GM23338 (cell line): ENCODE results near the gene GSX2. TPM values are rescaled to one million over a fixed set of nuclear protein-coding genes. Genes with fewer than 3 reads are reported as not detected.
A peak's percentile ranks its signal among the peaks of the same experiment; 100 is the strongest.
"Not testable (repeated sequence)": the region's sequence is repeated elsewhere in the genome, so short reads cannot be mapped to it uniquely, and the experiment has no call there.

Experiments
- ATAC-seq: fragments of 200-7000 bp; cut with Tn5 transposase; 3 replicates; pipeline ENCODE4 v1.9.1; 2020
- DNase-seq: peaks from one replicate; pipeline ENCODE4 v3.0.0-alpha.2; 2015; ENCODE audit warnings: low spot score
- H2AFZ ChIP-seq: fragments of 200-600 bp; sonication (generic); 2 replicates; pipeline ENCODE4 v1.8.0; 2016; ENCODE audit warnings: antibody characterized with exemption, mild to moderate bottlenecking, moderate library complexity
- H3F3A ChIP-seq: fragments of 200-600 bp; sonication (generic); replicated peaks from 2 replicates; pipeline ENCODE4 v1.8.0; 2017; ENCODE audit warnings: antibody characterized with exemption, mixed run types, low read depth
- H3K27ac ChIP-seq: fragments of 200-600 bp; sonication (generic); 2 replicates; pipeline ENCODE4 v1.6.1; 2016; ENCODE audit warnings: low read depth
- H3K27me3 ChIP-seq: fragments of 200-600 bp; sonication (generic); 2 replicates; pipeline ENCODE4 v1.8.0; 2016; ENCODE audit warnings: mild to moderate bottlenecking, mixed run types, moderate library complexity; ENCODE audit not compliant: insufficient read depth
- H3K36me3 ChIP-seq: fragments of 200-600 bp; sonication (generic); 2 replicates; pipeline ENCODE4 v1.8.0; 2016; ENCODE audit warnings: mild to moderate bottlenecking; ENCODE audit not compliant: insufficient read depth
- H3K4me1 ChIP-seq: fragments of 200-600 bp; sonication (generic); 2 replicates; pipeline ENCODE4 v1.8.0; 2016; ENCODE audit warnings: mild to moderate bottlenecking, moderate library complexity; ENCODE audit not compliant: insufficient read depth
- H3K4me2 ChIP-seq: fragments of 200-600 bp; sonication (generic); 2 replicates; pipeline ENCODE4 v1.7.1; 2017; ENCODE audit warnings: mixed run types
- H3K4me3 ChIP-seq: fragments of 200-600 bp; sonication (generic); 2 replicates; pipeline ENCODE4 v1.6.1; 2016; ENCODE audit warnings: mixed run types
- H3K79me2 ChIP-seq: fragments of 200-600 bp; sonication (generic); replicated peaks from 2 replicates; pipeline ENCODE4 v1.8.0; 2017; ENCODE audit warnings: mild to moderate bottlenecking; ENCODE audit not compliant: insufficient read depth
- H3K9me2 ChIP-seq: fragments of 200-600 bp; sonication (generic); 2 replicates; pipeline ENCODE4 v1.8.0; 2017; ENCODE audit not compliant: insufficient read depth
- H4K20me1 ChIP-seq: fragments of 200-600 bp; sonication (generic); replicated peaks from 2 replicates; pipeline ENCODE4 v1.8.0; 2017; ENCODE audit warnings: mild to moderate bottlenecking; ENCODE audit not compliant: insufficient read depth
- H3K27ac Mint-ChIP-seq: 2 replicates; pipeline ENCODE4 v1.8.0; 2020; ENCODE audit warnings: inconsistent platforms, mild to moderate bottlenecking, moderate library complexity, mixed read lengths
- H3K27me3 Mint-ChIP-seq: 3 replicates; pipeline ENCODE4 v1.8.0; 2022; ENCODE audit warnings: low read depth, mild to moderate bottlenecking, moderate library complexity, mixed read lengths, inconsistent platforms; ENCODE audit not compliant: insufficient read depth, poor library complexity
- H3K36me3 Mint-ChIP-seq: 3 replicates; pipeline ENCODE4 v1.8.0; 2021; ENCODE audit warnings: low read depth, mild to moderate bottlenecking, inconsistent platforms, moderate library complexity, mixed read lengths
- H3K4me1 Mint-ChIP-seq: 3 replicates; pipeline ENCODE4 v1.8.0; 2020; ENCODE audit warnings: mild to moderate bottlenecking, inconsistent platforms, mixed read lengths
- H3K4me3 Mint-ChIP-seq: 3 replicates; pipeline ENCODE4 v1.8.0; 2021; ENCODE audit warnings: moderate library complexity, mild to moderate bottlenecking, inconsistent platforms, mixed read lengths
- H3K9me3 Mint-ChIP-seq: 3 replicates; pipeline ENCODE4 v1.8.0; 2020; ENCODE audit warnings: moderate library complexity, mild to moderate bottlenecking, inconsistent platforms, mixed read lengths
- CREB1 ChIP-seq: fragments of 250-450 bp; sonication (Bioruptor Pico); IDR thresholded peaks from 2 replicates; pipeline ENCODE4 v1.5.0; 2020; ENCODE audit warnings: low read depth, mild to moderate bottlenecking, moderate library complexity
- EZH2 ChIP-seq: fragments of 200-600 bp; sonication (generic); IDR thresholded peaks from one replicate; pipeline ENCODE4 v1.8.0; 2017; ENCODE audit warnings: antibody characterized with exemption, mild to moderate bottlenecking, low read depth; ENCODE audit not compliant: unreplicated experiment
- POLR2AphosphoS5 ChIP-seq: IDR thresholded peaks from 2 replicates; pipeline ENCODE4 v1.6.1; 2016; ENCODE audit warnings: antibody characterized with exemption, low read depth
- polyA plus RNA-seq: library from polyadenylated mRNA; unstranded; fragments of >200 nt; fragmentation: Nextera tagmentation; extraction: Ambion mirVana; gene quantifications from 2 replicates; pipeline ENCODE4 v1.2.1, GENCODE V29; 2016
- total RNA-seq: library from RNA; depleted of rRNA; stranded (reverse); fragments of >200 nt; shearing (Covaris generic); gene quantifications from 2 replicates; pipeline ENCODE4 v1.2.3, GENCODE V29; 2014
- TF ChIP-seq, protein P1 (sequence below): IDR thresholded peaks from 2 replicates; pipeline ENCODE4 v1.6.1; 2016; ENCODE audit warnings: antibody characterized with exemption

GSX2 gene
- total and polyA plus RNA-seq, 2 experiments from 2014 or later, result 0.34 TPM; not detected in 1

DNA sequence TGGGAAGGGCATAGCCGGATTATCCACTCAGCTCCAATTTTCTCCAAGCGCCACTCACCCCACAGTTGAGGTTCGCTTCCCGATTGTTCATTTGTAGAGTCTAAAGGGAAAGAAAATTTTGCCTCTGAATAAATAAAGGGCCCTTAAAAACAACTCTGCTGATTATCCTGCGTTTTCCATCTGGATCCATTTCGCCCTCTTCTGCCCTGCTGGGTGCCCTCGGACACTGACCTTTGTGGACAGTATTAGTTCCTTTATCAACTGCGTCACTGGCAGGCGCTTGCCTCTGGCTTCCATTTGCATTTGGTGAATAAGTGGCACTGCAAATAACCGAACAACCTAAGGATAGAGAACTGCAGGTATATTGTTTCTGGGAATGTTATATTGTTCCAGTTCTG lies 10.1 kb downstream of the GSX2 start:
- no peaks in the 10 kb centered on the region for H3K36me3 ChIP-seq
- Mint-ChIP-seq H3K27ac (no peak overlapping the region), H3K9me3 (no peaks in the 10 kb centered on the region), H3K4me1 (peaks cover 45% of the 10 kb centered on the region), H3K36me3 (no peaks in the 10 kb centered on the region), H3K4me3 (peak overlapping the region; percentile 70), H3K27me3 (peaks cover 60% of the 10 kb centered on the region)
- H3K4me3 ChIP-seq, result peak overlapping the region; percentile 51
- peaks cover 44% of the 10 kb centered on the region for H3K4me1 ChIP-seq
- peaks cover 74% of the 10 kb centered on the region for H3K27me3 ChIP-seq
- no peaks in the 10 kb centered on the region for H3K79me2 ChIP-seq
- DNase-seq (no peak), ATAC-seq (no peak)
- TF ChIP-seq CREB1 (CRISPR knock-in tag), result no peak
- TF ChIP-seq EZH2, result peak; percentile 62
- TF ChIP-seq, protein P1, sequence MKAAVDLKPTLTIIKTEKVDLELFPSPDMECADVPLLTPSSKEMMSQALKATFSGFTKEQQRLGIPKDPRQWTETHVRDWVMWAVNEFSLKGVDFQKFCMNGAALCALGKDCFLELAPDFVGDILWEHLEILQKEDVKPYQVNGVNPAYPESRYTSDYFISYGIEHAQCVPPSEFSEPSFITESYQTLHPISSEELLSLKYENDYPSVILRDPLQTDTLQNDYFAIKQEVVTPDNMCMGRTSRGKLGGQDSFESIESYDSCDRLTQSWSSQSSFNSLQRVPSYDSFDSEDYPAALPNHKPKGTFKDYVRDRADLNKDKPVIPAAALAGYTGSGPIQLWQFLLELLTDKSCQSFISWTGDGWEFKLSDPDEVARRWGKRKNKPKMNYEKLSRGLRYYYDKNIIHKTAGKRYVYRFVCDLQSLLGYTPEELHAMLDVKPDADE, result no peak
- no peak for TF ChIP-seq POLR2AphosphoS5
- no peak overlapping the region for H3K27ac ChIP-seq
- 0 out of 2 replicates have a peak, but pooled peaks cover 3% of the 10 kb centered on the region for H4K20me1 ChIP-seq
- H3K9me2 ChIP-seq, result no peaks in the 10 kb centered on the region
- peak overlapping the region; percentile 63 for H2AFZ ChIP-seq
- peak overlapping the region; percentile 80 for H3K4me2 ChIP-seq
- H3F3A ChIP-seq, result peaks cover 10% of the 10 kb centered on the region

GRCh38 chr4:54113206-54113605 lies 13.2 kb downstream of the GSX2 start:
- not testable (repeated sequence) for H4K20me1 ChIP-seq, H3K27ac Mint-ChIP-seq, H3K79me2 ChIP-seq, H3K4me3 Mint-ChIP-seq, H3K27ac ChIP-seq, ATAC-seq, H3K9me3 Mint-ChIP-seq, H3K4me2 ChIP-seq, H3K36me3 ChIP-seq, H3K9me2 ChIP-seq, H3F3A ChIP-seq, DNase-seq, H2AFZ ChIP-seq, H3K36me3 Mint-ChIP-seq, H3K4me3 ChIP-seq
- H3K4me1 ChIP-seq, result peaks cover 18% of the 10 kb centered on the region
- Mint-ChIP-seq H3K4me1 (peaks cover 24% of the 10 kb centered on the region), H3K27me3 (peaks cover 31% of the 10 kb centered on the region)
- peaks cover 49% of the 10 kb centered on the region for H3K27me3 ChIP-seq

DNA sequence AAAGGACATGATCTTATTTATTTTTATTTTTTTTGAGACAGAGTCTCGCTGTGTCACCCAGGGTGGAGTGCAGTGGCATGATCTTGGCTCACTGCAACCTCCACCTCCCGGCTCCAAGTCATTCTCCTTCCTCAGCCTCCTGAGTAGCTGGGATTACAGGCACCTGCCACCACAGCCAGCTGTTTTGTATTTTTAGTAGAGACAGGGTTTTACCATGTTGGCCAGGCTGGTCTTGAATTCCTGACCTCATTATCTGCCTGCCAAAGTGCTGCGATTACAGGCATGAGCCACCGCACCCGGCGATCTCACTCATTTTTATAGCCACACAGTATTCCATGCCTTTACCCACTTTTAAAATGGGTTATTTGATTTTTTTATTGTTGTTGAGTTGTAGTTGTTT lies 16.3 kb downstream of the GSX2 start:
- H3K4me1 Mint-ChIP-seq, H3K4me3 Mint-ChIP-seq, ATAC-seq, H3K27ac Mint-ChIP-seq, H3K27ac ChIP-seq, H3K79me2 ChIP-seq, H3K36me3 Mint-ChIP-seq, H3K9me3 Mint-ChIP-seq, H3K9me2 ChIP-seq, H3K4me1 ChIP-seq, H3K36me3 ChIP-seq, H3K27me3 Mint-ChIP-seq, H3F3A ChIP-seq, DNase-seq, H2AFZ ChIP-seq, H4K20me1 ChIP-seq, H3K4me3 ChIP-seq, H3K4me2 ChIP-seq: not testable (repeated sequence)
- H3K27me3 ChIP-seq, result peaks cover 19% of the 10 kb centered on the region
